Stimulated activated CD4-positive, alpha-beta T cell treated with anti-CD3 and anti-CD28 coated beads, Interleukin-12 subunit alpha, Interleukin-12 subunit beta, amount 100 ng/mL, for 4 hours (primary cell): ENCODE measurements around the gene ATP2B2.

Source experiments
- DNase-seq: peaks from one replicate; pipeline ENCODE4 v3.0.0-alpha.2; 2020

The ATP2B2 gene

GRCh38 chr3:10510086-10510742 lies 4.8 kb upstream of the ATP2B2 start:
- DNase-seq, result no peak

- DNase-seq, result no peak
These were observed 3.9 kb upstream of the ATP2B2 start for GRCh38 chr3:10509325-10509724.

- no peak for DNase-seq
These were observed 3.4 kb upstream of the ATP2B2 start for GRCh38 chr3:10508619-10509260.

- no peak for DNase-seq
These were observed 2.8 kb upstream of the ATP2B2 start for GRCh38 chr3:10508235-10508618.

- no peak for DNase-seq
These were observed 1.9 kb upstream of the ATP2B2 start for GRCh38 chr3:10507331-10507730.

- DNase-seq, result no peak
These were observed 1.3 kb upstream of the ATP2B2 start for GRCh38 chr3:10506696-10507095.

- DNase-seq, result no peak
These were observed 602 bp upstream of the ATP2B2 start for GRCh38 chr3:10505791-10506585.

GRCh38 chr3:10504171-10505049 lies 976 bp downstream of the ATP2B2 start:
- no peak for DNase-seq

GRCh38 chr3:10503217-10503796 lies 2.1 kb downstream of the ATP2B2 start:
- no peak for DNase-seq

GRCh38 chr3:10502185-10502880 lies 3.1 kb downstream of the ATP2B2 start:
- no peak for DNase-seq

GRCh38 chr3:10501664-10502052 lies 3.7 kb downstream of the ATP2B2 start:
- no peak for DNase-seq

- DNase-seq, result no peak
These were observed 4.4 kb downstream of the ATP2B2 start for GRCh38 chr3:10500717-10501663.

- no peak for DNase-seq
These were observed 7.1 kb downstream of the ATP2B2 start for GRCh38 chr3:10498271-10498670.

GRCh38 chr3:10497439-10497838 lies 7.9 kb downstream of the ATP2B2 start:
- no peak for DNase-seq

GRCh38 chr3:10496121-10496863 lies 9.1 kb downstream of the ATP2B2 start:
- no peak for DNase-seq

GRCh38 chr3:10495614-10496013 lies 9.8 kb downstream of the ATP2B2 start:
- no peak for DNase-seq

- DNase-seq, result no peak
These were observed 10.4 kb downstream of the ATP2B2 start for GRCh38 chr3:10495003-10495402.

- no peak for DNase-seq
These were observed 11.2 kb downstream of the ATP2B2 start for GRCh38 chr3:10494180-10494579.

- DNase-seq, result no peak
These were observed 12.2 kb downstream of the ATP2B2 start for GRCh38 chr3:10493202-10493589.
